Measurements from ENCODE around the gene USP32. TPM values are rescaled to one million over a fixed set of nuclear protein-coding genes. Genes with fewer than 3 reads are reported as not detected.

USP32 gene
- polyA plus RNA-seq, 1 experiment = 40.7 TPM

- CTCF ChIA-PET = interaction anchor here (0.6 to 1.0 kb wide), 2 partner anchors 237 to 323 kb away, joined by 3 read pairs; no protein-coding TSS in a partner anchor
- H3K4me3 ChIP-seq (ENCODE audit: low read depth, low read length) = no peak overlapping the region
- H3K9me3 ChIP-seq (ENCODE audit: control insufficient read depth, insufficient read depth, low read length) = no peaks in the 10 kb centered on the region
- no peak overlapping the region for H3K27ac ChIP-seq (ENCODE audit: low read depth, low read length)
- POLR2A ChIA-PET = interaction anchor here (1.3 kb wide), 1 partner anchor 12 kb away, joined by 4 read pairs; the partner anchor contains the start of gene USP32
- no peak for DNase-seq (ENCODE audit: low read depth, low spot score)
- H3K27me3 ChIP-seq (ENCODE audit: control insufficient read depth, insufficient read depth, low read length) = no peaks in the 10 kb centered on the region
- no peak for TF ChIP-seq CTCF (IDR thresholded peaks at IDR 0.05; ENCODE audit: low read depth, low read length)
Observed at GRCh38 chr17:60403962-60404361, 12.0 kb upstream of the USP32 start.

- H3K27me3 ChIP-seq (ENCODE audit: control insufficient read depth, insufficient read depth, low read length) = no peaks in the 10 kb centered on the region
- CTCF ChIA-PET = no interaction called here
Observed at GRCh38 chr17:60403523-60403810, 11.5 kb upstream of the USP32 start.

GRCh38 chr17:60401819-60402218 lies 9.9 kb upstream of the USP32 start:
- no peak overlapping the region for H3K27ac ChIP-seq (ENCODE audit: low read depth, low read length)
- no peaks in the 10 kb centered on the region for H3K27me3 ChIP-seq (ENCODE audit: control insufficient read depth, insufficient read depth, low read length)
- H3K4me3 ChIP-seq (ENCODE audit: low read depth, low read length) = no peak overlapping the region
- POLR2A ChIA-PET = no interaction called here
- CTCF ChIA-PET = no interaction called here
- no peak for TF ChIP-seq CTCF (IDR thresholded peaks at IDR 0.05; ENCODE audit: low read depth, low read length)
- DNase-seq (ENCODE audit: low read depth, low spot score) = no peak
- H3K9me3 ChIP-seq (ENCODE audit: control insufficient read depth, insufficient read depth, low read length) = no peaks in the 10 kb centered on the region

More at GRCh38 chr17:60403523-60403810, 11.5 kb upstream of the USP32 start:
- Histone ChIP-seq H3K4me3 (ENCODE audit: low read depth, low read length) (no peak overlapping the region), H3K27ac (ENCODE audit: low read depth, low read length) (no peak overlapping the region), H3K9me3 (ENCODE audit: control insufficient read depth, insufficient read depth, low read length) (no peaks in the 10 kb centered on the region)
- POLR2A ChIA-PET = no interaction called here
- DNase-seq (ENCODE audit: low read depth, low spot score) = no peak
- no peak for TF ChIP-seq CTCF (IDR thresholded peaks at IDR 0.05; ENCODE audit: low read depth, low read length)

GRCh38 chr17:60398227-60398959 lies 6.5 kb upstream of the USP32 start:
- CTCF ChIA-PET = interaction anchor here (1.0 kb wide), 1 partner anchor 168 kb away, joined by 3 read pairs; no protein-coding TSS in a partner anchor
- DNase-seq (ENCODE audit: low read depth, low spot score) = no peak
- POLR2A ChIA-PET = no interaction called here

More at GRCh38 chr17:60398227-60398959, 6.5 kb upstream of the USP32 start:
- no peaks in the 10 kb centered on the region for H3K9me3 ChIP-seq (ENCODE audit: control insufficient read depth, insufficient read depth, low read length)
- H3K4me3 ChIP-seq (ENCODE audit: low read depth, low read length) = no peak overlapping the region
- H3K27ac ChIP-seq (ENCODE audit: low read depth, low read length) = no peak overlapping the region
- no peak for TF ChIP-seq CTCF (IDR thresholded peaks at IDR 0.05; ENCODE audit: low read depth, low read length)
- no peaks in the 10 kb centered on the region for H3K27me3 ChIP-seq (ENCODE audit: control insufficient read depth, insufficient read depth, low read length)

All from AG04450 (cell line).